ENCODE data around the gene LCOR. TPM values are rescaled to one million over a fixed set of nuclear protein-coding genes. Genes with fewer than 3 reads are reported as not detected.
A peak's percentile ranks its signal among the peaks of the same experiment; 100 is the strongest.

LCOR gene
- total RNA-seq, 1 donor from 2014 or later, result 29.4 TPM

DNA sequence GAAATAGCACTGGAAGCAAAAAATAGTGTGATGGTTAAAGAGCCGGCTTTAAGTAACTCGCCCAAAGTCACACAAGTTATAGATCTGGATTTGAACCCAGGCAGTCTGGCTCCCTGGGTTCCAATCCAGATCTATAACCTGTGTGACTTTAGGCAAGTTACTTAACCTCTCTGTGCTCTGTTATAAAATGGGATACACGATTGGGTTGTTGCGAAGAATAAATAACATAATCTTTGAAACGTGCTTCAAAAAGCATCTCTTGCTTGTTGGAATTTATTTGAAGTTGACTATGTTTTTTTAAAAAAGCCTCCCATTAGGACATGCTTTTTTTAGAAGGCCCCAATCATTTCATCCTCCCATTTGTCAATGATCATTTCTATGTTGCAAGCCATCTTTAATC is 3.5 kb upstream of the LCOR start:
- Mint-ChIP-seq H3K9me3 (ENCODE audit: low read depth) (no peaks in the 10 kb centered on the region), H3K4me1 (ENCODE audit: low read depth) (peaks cover 13% of the 10 kb centered on the region), H3K4me3 (ENCODE audit: unreplicated experiment) (no peak overlapping the region), H3K27me3 (ENCODE audit: low read depth) (no peaks in the 10 kb centered on the region), H3K36me3 (ENCODE audit: low read depth) (no peaks in the 10 kb centered on the region), H3K27ac (ENCODE audit: unreplicated experiment) (no peak overlapping the region)
- DNase-seq (ENCODE audit: low spot score), result no peak
- TF ChIP-seq, protein P1, sequence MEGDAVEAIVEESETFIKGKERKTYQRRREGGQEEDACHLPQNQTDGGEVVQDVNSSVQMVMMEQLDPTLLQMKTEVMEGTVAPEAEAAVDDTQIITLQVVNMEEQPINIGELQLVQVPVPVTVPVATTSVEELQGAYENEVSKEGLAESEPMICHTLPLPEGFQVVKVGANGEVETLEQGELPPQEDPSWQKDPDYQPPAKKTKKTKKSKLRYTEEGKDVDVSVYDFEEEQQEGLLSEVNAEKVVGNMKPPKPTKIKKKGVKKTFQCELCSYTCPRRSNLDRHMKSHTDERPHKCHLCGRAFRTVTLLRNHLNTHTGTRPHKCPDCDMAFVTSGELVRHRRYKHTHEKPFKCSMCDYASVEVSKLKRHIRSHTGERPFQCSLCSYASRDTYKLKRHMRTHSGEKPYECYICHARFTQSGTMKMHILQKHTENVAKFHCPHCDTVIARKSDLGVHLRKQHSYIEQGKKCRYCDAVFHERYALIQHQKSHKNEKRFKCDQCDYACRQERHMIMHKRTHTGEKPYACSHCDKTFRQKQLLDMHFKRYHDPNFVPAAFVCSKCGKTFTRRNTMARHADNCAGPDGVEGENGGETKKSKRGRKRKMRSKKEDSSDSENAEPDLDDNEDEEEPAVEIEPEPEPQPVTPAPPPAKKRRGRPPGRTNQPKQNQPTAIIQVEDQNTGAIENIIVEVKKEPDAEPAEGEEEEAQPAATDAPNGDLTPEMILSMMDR (IDR thresholded peaks at IDR 0.05), result no peak

DNA sequence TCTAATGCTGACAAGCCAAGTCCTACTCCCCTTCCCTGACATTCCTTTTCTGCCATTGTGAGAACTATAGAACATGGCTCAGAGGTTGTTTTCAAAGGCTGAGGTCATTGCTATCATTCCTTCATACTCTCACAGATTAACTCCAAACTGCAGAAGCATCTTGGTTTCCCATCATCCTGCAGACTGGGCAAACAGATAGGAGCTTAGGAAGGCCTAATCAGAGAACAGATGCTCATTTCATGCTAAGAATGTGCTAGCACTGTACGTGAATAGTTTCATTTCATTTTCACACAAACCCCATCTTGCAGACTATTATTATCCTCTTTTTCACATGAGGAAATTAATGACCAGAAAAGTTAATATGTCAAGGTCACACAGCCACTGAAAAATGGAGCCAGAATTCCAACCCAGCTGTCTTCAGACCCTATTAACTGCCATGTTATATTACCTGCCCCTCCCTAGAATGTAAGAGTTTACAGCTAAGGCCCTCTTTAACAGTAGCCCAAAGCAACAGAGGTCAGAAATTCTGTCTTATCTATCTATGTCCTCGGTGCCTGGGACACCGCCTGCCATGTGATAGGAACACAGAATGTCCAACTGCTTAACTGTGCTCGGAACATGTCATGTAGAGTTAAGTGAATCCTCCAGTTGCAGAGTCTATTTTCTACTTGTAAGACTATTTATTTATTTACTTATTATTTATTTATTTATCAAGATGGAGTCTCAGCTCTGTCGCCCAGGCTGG is 2.9 kb upstream of the LCOR start:
- Mint-ChIP-seq H3K36me3 (ENCODE audit: low read depth) (no peaks in the 10 kb centered on the region), H3K9me3 (ENCODE audit: low read depth) (no peaks in the 10 kb centered on the region), H3K4me3 (ENCODE audit: unreplicated experiment) (no peak overlapping the region), H3K27ac (ENCODE audit: unreplicated experiment) (no peak overlapping the region), H3K4me1 (ENCODE audit: low read depth) (peaks cover 19% of the 10 kb centered on the region), H3K27me3 (ENCODE audit: low read depth) (no peaks in the 10 kb centered on the region)
- TF ChIP-seq, protein P1 (IDR thresholded peaks at IDR 0.05), result no peak
- DNase-seq (ENCODE audit: low spot score), result no peak

DNA sequence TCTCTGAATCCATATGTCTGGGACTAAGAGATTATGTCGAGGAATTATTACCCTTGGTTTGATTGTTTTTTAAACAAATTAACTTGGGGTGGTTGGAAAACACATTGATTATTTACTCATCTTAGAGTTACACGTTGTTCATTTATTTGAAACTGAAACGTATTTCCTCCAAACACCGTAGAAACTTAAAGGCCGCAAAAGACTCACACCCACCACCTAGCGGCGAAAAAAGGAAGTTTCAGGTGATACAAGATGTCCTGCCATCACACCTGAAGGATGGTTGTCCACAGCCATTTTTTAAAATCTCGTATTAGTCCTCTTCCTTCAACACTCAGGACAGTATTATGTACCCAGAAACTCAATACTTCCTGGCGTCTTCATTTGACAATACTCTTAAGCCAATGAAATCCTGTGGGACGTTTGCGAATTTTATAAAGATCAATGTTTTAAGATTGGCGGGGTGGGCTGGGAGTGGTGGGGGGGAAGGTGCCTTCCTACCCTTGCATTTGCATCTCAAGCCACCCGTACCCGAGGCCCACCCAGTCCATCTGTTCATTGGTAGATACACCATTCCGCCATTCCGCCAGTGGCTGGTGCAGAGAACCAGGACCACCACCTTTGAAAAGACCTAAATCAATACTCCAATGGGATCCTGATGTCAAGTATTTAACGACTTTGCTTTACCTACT is 1.4 kb upstream of the LCOR start:
- H3K36me3 Mint-ChIP-seq (ENCODE audit: low read depth), result no peaks in the 10 kb centered on the region
- H3K4me3 Mint-ChIP-seq (ENCODE audit: unreplicated experiment), result no peak overlapping the region
- no peaks in the 10 kb centered on the region for H3K9me3 Mint-ChIP-seq (ENCODE audit: low read depth)
- no peak for DNase-seq (ENCODE audit: low spot score)
- H3K27me3 Mint-ChIP-seq (ENCODE audit: low read depth), result no peaks in the 10 kb centered on the region
- peaks cover 34% of the 10 kb centered on the region for H3K4me1 Mint-ChIP-seq (ENCODE audit: low read depth)
- no peak overlapping the region for H3K27ac Mint-ChIP-seq (ENCODE audit: unreplicated experiment)
- TF ChIP-seq, protein P1 (IDR thresholded peaks at IDR 0.05), result peak; percentile 90

DNA sequence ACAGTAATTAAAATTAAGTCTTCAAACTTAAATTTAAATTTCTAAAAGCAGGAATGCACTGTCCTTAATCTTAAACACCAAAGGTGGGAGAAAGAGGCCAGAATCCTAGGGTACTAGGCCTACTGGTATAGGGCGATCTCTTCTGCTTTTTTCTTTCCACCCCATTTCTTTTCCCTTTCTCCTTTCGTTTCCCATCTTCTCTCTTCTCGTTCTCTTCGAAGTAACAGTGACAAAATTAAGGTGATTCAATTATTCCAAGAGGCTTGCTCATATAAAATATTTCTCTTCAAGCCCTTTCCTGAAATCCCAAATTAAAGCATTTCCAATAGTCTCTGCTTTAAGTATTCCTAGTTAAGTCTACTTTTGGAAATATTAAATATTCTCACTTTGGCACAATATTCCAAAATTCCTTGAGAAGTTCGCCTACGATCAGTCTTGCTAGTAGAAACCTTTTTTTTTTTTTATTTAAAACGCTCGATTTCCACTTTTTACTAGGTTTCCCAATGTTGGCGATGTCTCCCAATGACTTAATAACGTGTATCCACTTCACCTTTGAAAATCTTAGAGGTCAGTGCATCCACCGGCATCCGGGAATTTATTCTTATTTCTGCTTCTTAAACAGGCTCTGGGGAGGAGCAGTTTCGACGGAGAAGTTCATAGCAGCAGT is 765 bp upstream of the LCOR start:
- peak overlapping the region; percentile 94 for H3K27ac Mint-ChIP-seq (ENCODE audit: unreplicated experiment)
- no peak for DNase-seq (ENCODE audit: low spot score)
- no peaks in the 10 kb centered on the region for H3K36me3 Mint-ChIP-seq (ENCODE audit: low read depth)
- H3K4me3 Mint-ChIP-seq (ENCODE audit: unreplicated experiment), result peak overlapping the region; percentile 81
- TF ChIP-seq, protein P1 (IDR thresholded peaks at IDR 0.05), result no peak
- H3K27me3 Mint-ChIP-seq (ENCODE audit: low read depth), result no peaks in the 10 kb centered on the region
- H3K4me1 Mint-ChIP-seq (ENCODE audit: low read depth), result peaks cover 40% of the 10 kb centered on the region
- no peaks in the 10 kb centered on the region for H3K9me3 Mint-ChIP-seq (ENCODE audit: low read depth)

DNA sequence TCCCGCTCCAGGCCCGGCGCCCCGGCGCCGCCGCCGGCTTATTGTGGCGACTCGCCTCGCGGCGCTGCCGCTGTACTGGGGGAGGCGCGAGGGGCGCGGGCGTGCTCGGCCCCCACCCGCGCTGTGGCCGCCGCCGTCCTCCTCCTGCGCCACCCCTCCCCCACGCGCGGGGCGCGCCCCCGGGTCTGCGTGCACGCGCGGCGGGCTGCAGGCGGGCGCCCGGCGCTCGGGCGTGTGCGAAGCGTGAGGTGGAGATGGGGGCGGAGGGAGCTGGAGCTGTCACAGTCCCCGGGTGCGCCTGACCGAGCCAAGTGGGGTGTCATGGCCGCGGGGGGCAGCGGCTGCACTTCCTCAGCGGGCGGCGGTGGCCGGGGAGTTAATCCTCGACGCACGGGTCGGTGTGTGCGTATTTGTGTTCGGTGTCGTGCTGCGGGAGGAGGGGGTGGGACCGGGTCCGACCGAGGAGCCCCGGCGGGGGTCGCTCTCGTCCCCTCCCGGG is 672 bp downstream of the LCOR start:
- Mint-ChIP-seq H3K4me3 (ENCODE audit: unreplicated experiment) (peak overlapping the region; percentile 80), H3K36me3 (ENCODE audit: low read depth) (no peaks in the 10 kb centered on the region), H3K27me3 (ENCODE audit: low read depth) (no peaks in the 10 kb centered on the region), H3K27ac (ENCODE audit: unreplicated experiment) (peak overlapping the region; percentile 90), H3K4me1 (ENCODE audit: low read depth) (peaks cover 50% of the 10 kb centered on the region), H3K9me3 (ENCODE audit: low read depth) (no peaks in the 10 kb centered on the region)
- DNase-seq (ENCODE audit: low spot score), result peak; percentile 94
- TF ChIP-seq, protein P1 (IDR thresholded peaks at IDR 0.05), result peak; percentile 21
